ENCODE results near the gene CHKA. TPM values are rescaled to one million over a fixed set of nuclear protein-coding genes. Genes with fewer than 3 reads are reported as not detected.

Gene CHKA
- total and polyA plus RNA-seq, 2 of the 8 experiments (the other 6 are each of a cell fraction or from before 2014, with no cell fraction given), result 61.2 to 86.6 TPM

- no peak for TF ChIP-seq ATF2 (IDR thresholded peaks at IDR 0.05; ENCODE audit: low read length)
- peak; percentile 66 for TF ChIP-seq TAF7 (optimal IDR thresholded peaks at IDR 0.05; ENCODE audit: borderline replicate concordance, low read depth, low read length)
- no peak for TF ChIP-seq BACH1 (IDR thresholded peaks at IDR 0.05; ENCODE audit: low read length)
- 0 out of 4 replicates have a peak, but pooled peaks of 1 of the 2 experiments have one; percentile 65 for TF ChIP-seq HDAC2 (IDR thresholded peaks at IDR 0.05; ENCODE audit: borderline replicate concordance in 1 of 2, low read depth in 2 of 2, low read length in 2 of 2)
- peak; percentile 96 for TF ChIP-seq SP1 (IDR thresholded peaks at IDR 0.05; ENCODE audit: low read depth, low read length)
- TF ChIP-seq KDM4A (IDR thresholded peaks at IDR 0.05; ENCODE audit: low read depth, low read length, severe bottlenecking), result peak; percentile 66
- TF ChIP-seq TAF1 (IDR thresholded peaks at IDR 0.05; ENCODE audit: low read depth, low read length), result peak; percentile 81
- no peak for TF ChIP-seq EP300 (IDR thresholded peaks at IDR 0.05; ENCODE audit: borderline replicate concordance in 1 of 2, low read depth in 2 of 2, low read length in 2 of 2)
- TF ChIP-seq TBP (IDR thresholded peaks at IDR 0.05; ENCODE audit: low read depth, low read length), result peak; percentile 83
- peak; percentile 78 for TF ChIP-seq CHD2 (IDR thresholded peaks at IDR 0.05; ENCODE audit: low read length)
- TF ChIP-seq KDM5A (IDR thresholded peaks at IDR 0.05; ENCODE audit: low read length), result peak; percentile 48; the same call in 1 of the 2 replicates
- peak in 1 of 2 experiments; percentile 64; a peak in 2 of 3 replicates for TF ChIP-seq POLR2A (IDR thresholded peaks at IDR 0.05; ENCODE audit: control extremely low read depth in 1 of 2, low read depth in 2 of 2, low read length in 2 of 2)
- peak; percentile 95 for TF ChIP-seq YY1 (IDR thresholded peaks at IDR 0.05; ENCODE audit: low read depth, low read length)
- peak; percentile 73 for TF ChIP-seq SP2 (IDR thresholded peaks at IDR 0.05; ENCODE audit: low read length)
Observed at GRCh38 chr11:68030318-68031143, 90.7 kb downstream of the CHKA start, which contains the start of gene NDUFS8 (continued).

Measured in H1 (cell line).